Heart right ventricle (tissue), 16 donors: ENCODE data around the gene SACM1L. TPM values are rescaled to one million over a fixed set of nuclear protein-coding genes. Genes with fewer than 3 reads are reported as not detected.

Experiments used
- ATAC-seq, 8 donors: fragments of 200-7000 bp; cut with Tn5 transposase; one replicate each; pipeline ENCODE4 v1.9.1; 2020; ENCODE audit warnings: mild to moderate bottlenecking in 8 of 8, moderate library complexity in 8 of 8, moderate number of reproducible peaks in 1 of 8
- DNase-seq, 2 donors: peaks; one replicate each; pipeline ENCODE4 v3.0.0-alpha.2; 2020
- H3K27ac ChIP-seq, 10 donors: fragments of 200-600 bp; sonication (generic) in 2 of 10; one replicate each; pipeline versions ENCODE4 v1.5.0 to v1.8.0; 2020 to 2022; ENCODE audit warnings: mild to moderate bottlenecking in 3 of 10
- H3K27me3 ChIP-seq, 7 donors: fragments of 200-600 bp; one replicate each; pipeline ENCODE4 v1.8.0; 2021 to 2022; ENCODE audit warnings: mild to moderate bottlenecking in 2 of 7
- H3K36me3 ChIP-seq, 9 donors: fragments of 200-600 bp; sonication (generic) in 1 of 9; one replicate each; pipeline versions ENCODE4 v1.5.0 to v1.8.0; 2020 to 2022; ENCODE audit warnings: mild to moderate bottlenecking in 2 of 9
- H3K4me1 ChIP-seq, 9 donors: fragments of 200-600 bp; sonication (generic) in 1 of 9; one replicate each; pipeline versions ENCODE4 v1.5.0 to v1.8.0; 2020 to 2022; ENCODE audit warnings: mild to moderate bottlenecking in 4 of 9
- H3K4me3 ChIP-seq, 10 donors: fragments of 200-600 bp; sonication (generic) in 2 of 10; one replicate each; pipeline versions ENCODE4 v1.5.0 to v1.8.0; 2020 to 2022; ENCODE audit warnings: mild to moderate bottlenecking in 7 of 10, moderate library complexity in 2 of 10
- H3K9me3 ChIP-seq, 11 donors: fragments of 200-600 bp in 10 of 11; sonication (generic) in 2 of 11; one replicate each; pipeline versions ENCODE4 v1.5.0 to v1.8.0; 2013 to 2022; ENCODE audit warnings: mild to moderate bottlenecking in 2 of 11, control low read depth in 1 of 11, moderate library complexity in 1 of 11
- WGBS, 2 donors: extraction: QIAGEN DNeasy Blood & Tissue Kit; methylation state at CpG; one replicate each; pipeline ENCODE4 v1.1.7; 2013; ENCODE audit warnings: inconsistent platforms in 1 of 2; 5-methylcytosine and 5-hydroxymethylcytosine counted together
- intact Hi-C, 10 donors: fragments of 100-400 bp; cut with DNase I; formaldehyde crosslinking; loops; one replicate each; pipeline versions ENCODE4 v1.11.1 to v1.14.2; 2022
- polyA plus RNA-seq, 2 donors: library from polyadenylated mRNA; stranded (reverse); fragments of 200-250 nt; gene quantifications; one replicate each; pipeline ENCODE4 v1.2.3, GENCODE V29; 2013
- total RNA-seq, 10 donors: library from RNA; stranded (reverse); fragmentation: NEBNext Ultra II Directional in 3 of 10; extraction: Animal tissue kit (Norgen Biotek cat#: 25700) in 3 of 10; gene quantifications; one replicate each; pipeline versions ENCODE4 v1.2.1 to v1.2.4, GENCODE V29; 2021 to 2023
- TF ChIP-seq, protein P1 (sequence below), 9 donors: fragments of 200-600 bp; sonication (generic) in 2 of 9; IDR thresholded peaks; one replicate each; pipeline versions ENCODE4 v1.5.0 to v1.8.0; 2021 to 2022; ENCODE audit warnings: antibody characterized with exemption in 9 of 9, mild to moderate bottlenecking in 5 of 9, moderate library complexity in 1 of 9
- donor health status: Arrhythmogenic right ventricular cardiomyopathy.
- donor health status: ischemic (EF 13 %, LVEDD 7.1; RV severe dilation, severe dysfunction).
- donor health status: healthy with polysubstance abuse.
- donor health status: DM: no; HTN: yes; CAD: no.
- donor health status: DM: no; HTN: no; CAD: no.
- donor health status: ischemic (EF 25% LVEDD 6.9; RV normal size, moderate dysfunction).
- donor health status: ischemic (EF 25% LVEDD 5.7; RV mildly dilated, moderate dysfunction).
- donor health status: healthy.
- donor health status: DM: yes; HTN: yes; CAD: no.
- donor health status: Ischemic cardiomyopathy.
- donor health status: ischemic (EF 35%, LVEDD 5.7; RV mildly dilated, moderate dysfunction).
- donor health status: nonischemic (EF 11% LVEDD 7.7; RV severe dilation, severe dysfunction).
- donor health status: DM: yes; HTN: yes; CAD: no.
- donor health status: PGD.
- donor health status: ischemic (EF 29% LVEDD 5.4; RV normal size, mild dysfunction).
- donor health status: nonischemic (EF 23%, LVEDD 6.1; RV moderate dilation, normal function).

SACM1L gene
- total and polyA plus RNA-seq, 12 donors, result 15.4 to 28.7 (median 23.6) TPM

GRCh38 chr3:45666757-45667431 lies 22.3 kb upstream of the SACM1L start:
- 29 to 42% methylated on average over 8 of the region's 8 CpGs for WGBS, 2 donors
- TF ChIP-seq, protein P1, sequence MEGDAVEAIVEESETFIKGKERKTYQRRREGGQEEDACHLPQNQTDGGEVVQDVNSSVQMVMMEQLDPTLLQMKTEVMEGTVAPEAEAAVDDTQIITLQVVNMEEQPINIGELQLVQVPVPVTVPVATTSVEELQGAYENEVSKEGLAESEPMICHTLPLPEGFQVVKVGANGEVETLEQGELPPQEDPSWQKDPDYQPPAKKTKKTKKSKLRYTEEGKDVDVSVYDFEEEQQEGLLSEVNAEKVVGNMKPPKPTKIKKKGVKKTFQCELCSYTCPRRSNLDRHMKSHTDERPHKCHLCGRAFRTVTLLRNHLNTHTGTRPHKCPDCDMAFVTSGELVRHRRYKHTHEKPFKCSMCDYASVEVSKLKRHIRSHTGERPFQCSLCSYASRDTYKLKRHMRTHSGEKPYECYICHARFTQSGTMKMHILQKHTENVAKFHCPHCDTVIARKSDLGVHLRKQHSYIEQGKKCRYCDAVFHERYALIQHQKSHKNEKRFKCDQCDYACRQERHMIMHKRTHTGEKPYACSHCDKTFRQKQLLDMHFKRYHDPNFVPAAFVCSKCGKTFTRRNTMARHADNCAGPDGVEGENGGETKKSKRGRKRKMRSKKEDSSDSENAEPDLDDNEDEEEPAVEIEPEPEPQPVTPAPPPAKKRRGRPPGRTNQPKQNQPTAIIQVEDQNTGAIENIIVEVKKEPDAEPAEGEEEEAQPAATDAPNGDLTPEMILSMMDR (IDR thresholded peaks at IDR 0.05), result no peak
- H3K27ac ChIP-seq, result peak overlapping the region in 8 of 10 donors; percentile 16 to 74 (median 45)
- no peaks in the 10 kb centered on the region for H3K9me3 ChIP-seq
- ATAC-seq (peak in 6 of 8 donors; percentile 32 to 72 (median 58)), DNase-seq (peak; percentile 65 to 68)
- no peaks in the 10 kb centered on the region for H3K27me3 ChIP-seq
- no peak overlapping the region for H3K4me3 ChIP-seq
- intact Hi-C loops, result loop anchor here in 3 of 10 donors (10.0 kb wide), 1 partner anchor 632 kb away; no protein-coding TSS in a partner anchor
- H3K36me3 ChIP-seq, result peaks cover 0 to 56% (median 4%) of the 10 kb centered on the region in 9 donors
- peaks cover 10 to 76% (median 58%) of the 10 kb centered on the region in 9 donors for H3K4me1 ChIP-seq

- Histone ChIP-seq H3K27ac (peak overlapping the region in 8 of 10 donors; percentile 16 to 74 (median 45)), H3K9me3 (no peaks in the 10 kb centered on the region), H3K4me1 (peaks cover 10 to 76% (median 61%) of the 10 kb centered on the region in 9 donors), H3K27me3 (no peaks in the 10 kb centered on the region), H3K36me3 (peaks cover 0 to 63% (median 4%) of the 10 kb centered on the region in 9 donors), H3K4me3 (no peak overlapping the region)
- 94 to 96% methylated on average over 1 of the region's 1 CpG for WGBS, 2 donors
- TF ChIP-seq, protein P1 (IDR thresholded peaks at IDR 0.05), result no peak
- intact Hi-C loops, result loop anchor here in 3 of 10 donors (10.0 kb wide), 1 partner anchor 633 kb away; no protein-coding TSS in a partner anchor
- DNase-seq, result no peak
- ATAC-seq, result no peak
These were observed 21.6 kb upstream of the SACM1L start for GRCh38 chr3:45667569-45667934.

GRCh38 chr3:45670436-45670835 lies 18.8 kb upstream of the SACM1L start:
- no peaks in the 10 kb centered on the region for H3K27me3 ChIP-seq
- ATAC-seq (no peak), DNase-seq (no peak)
- no peaks in the 10 kb centered on the region for H3K9me3 ChIP-seq
- H3K27ac ChIP-seq, result peak overlapping the region in 5 of 10 donors; percentile 2 to 55 (median 28)
- peaks cover 0 to 92% (median 13%) of the 10 kb centered on the region in 9 donors for H3K36me3 ChIP-seq
- intact Hi-C loops, result no loop called here
- H3K4me1 ChIP-seq, result peaks cover 10 to 58% (median 45%) of the 10 kb centered on the region in 9 donors
- TF ChIP-seq, protein P1 (IDR thresholded peaks at IDR 0.05), result no peak
- no peak overlapping the region for H3K4me3 ChIP-seq

GRCh38 chr3:45670991-45671390 lies 18.2 kb upstream of the SACM1L start:
- 42 to 48% methylated on average over 2 of the region's 2 CpGs for WGBS, 2 donors
- Histone ChIP-seq H3K4me1 (peaks cover 8 to 56% (median 45%) of the 10 kb centered on the region in 9 donors), H3K9me3 (no peaks in the 10 kb centered on the region), H3K4me3 (no peak overlapping the region), H3K36me3 (peaks cover 0 to 92% (median 13%) of the 10 kb centered on the region in 9 donors), H3K27me3 (no peaks in the 10 kb centered on the region), H3K27ac (peak overlapping the region in 6 of 10 donors; percentile 2 to 55 (median 26))
- no peak for DNase-seq
- TF ChIP-seq, protein P1 (IDR thresholded peaks at IDR 0.05), result peak in 1 of 9 donors; percentile 28
- ATAC-seq, result peak; percentile 20 to 80 (median 50)
- intact Hi-C loops, result no loop called here
